22Rv1 (cell line): ENCODE measurements around the gene HBP1.

Experiments used
- CTCF ChIP-seq: fragments of 450-650 bp; IDR thresholded peaks from 2 replicates; pipeline ENCODE4 v1.5.1; 2017; ENCODE audit warnings: mild to moderate bottlenecking
- ZFX ChIP-seq: fragments of 450-650 bp; IDR thresholded peaks from 2 replicates; pipeline ENCODE4 v1.6.1; 2017; ENCODE audit warnings: antibody characterized with exemption, borderline replicate concordance

- TF ChIP-seq CTCF (no peak), ZFX (no peak)
These were observed 17.4 kb downstream of the HBP1 start for GRCh38 chr7:107186240-107186639.
